ENCODE data around the gene CAVIN4. TPM values are rescaled to one million over a fixed set of nuclear protein-coding genes. Genes with fewer than 3 reads are reported as not detected.

Gene CAVIN4
- total and polyA plus RNA-seq, 2 donors (not counting 1 experiment from before 2014, with no cell fraction given): 0.07 to 0.17 TPM

DNA sequence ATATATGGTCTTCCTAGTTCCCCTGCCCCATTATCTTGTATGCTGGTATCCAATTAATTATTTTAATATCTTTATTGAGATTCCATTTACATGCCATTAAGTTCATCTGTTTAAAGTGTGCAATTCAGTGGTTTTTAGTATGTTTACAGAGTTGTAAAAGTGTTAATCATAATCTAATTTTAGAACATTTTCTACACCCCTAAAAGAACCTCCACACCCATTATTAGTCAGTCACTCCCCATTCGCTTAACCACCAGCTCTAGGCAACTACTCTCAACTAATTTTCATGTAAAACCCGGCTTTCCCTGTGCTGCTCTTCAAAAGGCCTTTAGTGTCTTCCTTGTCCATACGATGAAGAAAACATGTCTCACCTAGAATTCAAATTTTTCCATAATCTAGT, 20.8 kb upstream of the CAVIN4 start:
- CTCF ChIA-PET: interaction anchor here (0.6 kb wide), 1 partner anchor 1714 kb away, joined by 3 read pairs; no protein-coding TSS in a partner anchor
- Histone ChIP-seq H3K27me3 (replicated peaks in 1 of 4; ENCODE audit: control extremely low read depth in 1 of 4, control insufficient read depth in 3 of 4, insufficient read depth in 4 of 4, low read length in 3 of 4) (no peaks in the 10 kb centered on the region), H4K20me1 (ENCODE audit: control insufficient read depth, insufficient read depth, low read length, poor library complexity, severe bottlenecking) (no peaks in the 10 kb centered on the region), H3K9ac (ENCODE audit: low read length) (no peak overlapping the region), H3K4me2 (replicated peaks; ENCODE audit: low read depth, low read length, poor library complexity, severe bottlenecking) (no peak overlapping the region), H3K4me3 (ENCODE audit: control extremely low read depth in 1 of 5, extremely low read depth in 1 of 5, insufficient read depth in 1 of 5, low read depth in 2 of 5, low read length in 4 of 5) (no peak overlapping the region), H3K36me3 (replicated peaks in 1 of 2; ENCODE audit: control extremely low read depth in 1 of 2, control insufficient read depth in 1 of 2, extremely low read depth in 1 of 2, insufficient read depth in 2 of 2, low read length in 1 of 2) (no peaks in the 10 kb centered on the region), H3K9me3 (ENCODE audit: control extremely low read depth in 1 of 3, control insufficient read depth in 2 of 3, insufficient read depth in 1 of 3, low read length in 2 of 3) (no peaks in the 10 kb centered on the region), H2AFZ (ENCODE audit: insufficient read depth, low read depth, low read length, poor library complexity, severe bottlenecking) (no peak overlapping the region), H3K79me2 (ENCODE audit: control insufficient read depth, insufficient read depth, low read length) (no peaks in the 10 kb centered on the region), H3K4me1 (ENCODE audit: control insufficient read depth in 2 of 2, insufficient read depth in 2 of 2, low read length in 2 of 2) (no peaks in the 10 kb centered on the region), H3K27ac (ENCODE audit: low read length in 2 of 2) (no peak overlapping the region)
- Mint-ChIP-seq H3K4me1 (no peaks in the 10 kb centered on the region), H3K27ac (no peak overlapping the region), H3K9me3 (ENCODE audit: insufficient read depth) (no peaks in the 10 kb centered on the region), H3K4me3 (no peak overlapping the region), H3K27me3 (no peaks in the 10 kb centered on the region)
- intact Hi-C loops (cut with micrococcal nuclease): no loop called here
- WGBS (ENCODE audit: insufficient coverage): 95% methylated on average over 3 of the region's 3 CpGs
- TF ChIP-seq EZH2 (IDR thresholded peaks at IDR 0.05; ENCODE audit: borderline replicate concordance, insufficient read depth, low read depth, low read length, poor library complexity, severe bottlenecking): no peak
- TF ChIP-seq, protein P1, sequence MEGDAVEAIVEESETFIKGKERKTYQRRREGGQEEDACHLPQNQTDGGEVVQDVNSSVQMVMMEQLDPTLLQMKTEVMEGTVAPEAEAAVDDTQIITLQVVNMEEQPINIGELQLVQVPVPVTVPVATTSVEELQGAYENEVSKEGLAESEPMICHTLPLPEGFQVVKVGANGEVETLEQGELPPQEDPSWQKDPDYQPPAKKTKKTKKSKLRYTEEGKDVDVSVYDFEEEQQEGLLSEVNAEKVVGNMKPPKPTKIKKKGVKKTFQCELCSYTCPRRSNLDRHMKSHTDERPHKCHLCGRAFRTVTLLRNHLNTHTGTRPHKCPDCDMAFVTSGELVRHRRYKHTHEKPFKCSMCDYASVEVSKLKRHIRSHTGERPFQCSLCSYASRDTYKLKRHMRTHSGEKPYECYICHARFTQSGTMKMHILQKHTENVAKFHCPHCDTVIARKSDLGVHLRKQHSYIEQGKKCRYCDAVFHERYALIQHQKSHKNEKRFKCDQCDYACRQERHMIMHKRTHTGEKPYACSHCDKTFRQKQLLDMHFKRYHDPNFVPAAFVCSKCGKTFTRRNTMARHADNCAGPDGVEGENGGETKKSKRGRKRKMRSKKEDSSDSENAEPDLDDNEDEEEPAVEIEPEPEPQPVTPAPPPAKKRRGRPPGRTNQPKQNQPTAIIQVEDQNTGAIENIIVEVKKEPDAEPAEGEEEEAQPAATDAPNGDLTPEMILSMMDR (IDR thresholded peaks at IDR 0.05): no peak
- DNase-seq (no peak), ATAC-seq (ENCODE audit: low read depth) (no peak)
- POLR2A ChIA-PET: no interaction called here

DNA sequence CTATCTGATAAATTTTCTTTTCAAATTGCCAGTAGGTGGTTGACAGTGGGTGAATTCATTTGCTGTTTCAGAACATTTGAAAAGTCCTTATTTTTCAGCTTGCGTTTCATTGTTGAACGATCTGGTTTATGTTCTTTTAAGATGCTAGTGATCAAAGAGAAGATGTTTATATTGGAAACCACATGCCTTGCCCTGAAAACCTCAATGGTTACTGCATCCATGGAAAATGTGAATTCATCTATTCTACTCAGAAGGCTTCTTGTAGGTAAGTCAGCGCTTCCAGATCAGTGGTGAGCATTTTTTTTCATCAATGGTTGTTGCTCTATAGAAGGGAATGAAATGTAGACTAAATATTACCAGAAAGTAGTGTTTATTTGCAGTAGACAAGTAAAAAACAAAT, 16.6 kb upstream of the CAVIN4 start:
- POLR2A ChIA-PET: no interaction called here
- CTCF ChIA-PET: no interaction called here
- H3K27me3 Mint-ChIP-seq: no peaks in the 10 kb centered on the region
- Histone ChIP-seq H3K27ac (ENCODE audit: low read length in 2 of 2) (no peak overlapping the region), H3K36me3 (replicated peaks in 1 of 2; ENCODE audit: control extremely low read depth in 1 of 2, control insufficient read depth in 1 of 2, extremely low read depth in 1 of 2, insufficient read depth in 2 of 2, low read length in 1 of 2) (no peaks in the 10 kb centered on the region), H3K4me1 (ENCODE audit: control insufficient read depth in 2 of 2, insufficient read depth in 2 of 2, low read length in 2 of 2) (no peaks in the 10 kb centered on the region), H3K4me2 (replicated peaks; ENCODE audit: low read depth, low read length, poor library complexity, severe bottlenecking) (no peak overlapping the region), H3K9ac (ENCODE audit: low read length) (no peak overlapping the region), H2AFZ (ENCODE audit: insufficient read depth, low read depth, low read length, poor library complexity, severe bottlenecking) (no peak overlapping the region), H4K20me1 (ENCODE audit: control insufficient read depth, insufficient read depth, low read length, poor library complexity, severe bottlenecking) (no peaks in the 10 kb centered on the region), H3K4me3 (ENCODE audit: control extremely low read depth in 1 of 5, extremely low read depth in 1 of 5, insufficient read depth in 1 of 5, low read depth in 2 of 5, low read length in 4 of 5) (no peak overlapping the region), H3K27me3 (replicated peaks in 1 of 4; ENCODE audit: control extremely low read depth in 1 of 4, control insufficient read depth in 3 of 4, insufficient read depth in 4 of 4, low read length in 3 of 4) (no peaks in the 10 kb centered on the region), H3K9me3 (ENCODE audit: control extremely low read depth in 1 of 3, control insufficient read depth in 2 of 3, insufficient read depth in 1 of 3, low read length in 2 of 3) (no peaks in the 10 kb centered on the region), H3K79me2 (ENCODE audit: control insufficient read depth, insufficient read depth, low read length) (no peaks in the 10 kb centered on the region)
- no peak overlapping the region for H3K27ac Mint-ChIP-seq
- TF ChIP-seq, protein P1 (IDR thresholded peaks at IDR 0.05): no peak
- TF ChIP-seq EZH2 (IDR thresholded peaks at IDR 0.05; ENCODE audit: borderline replicate concordance, insufficient read depth, low read depth, low read length, poor library complexity, severe bottlenecking): no peak
- ATAC-seq (ENCODE audit: low read depth) (no peak), DNase-seq (no peak)
- no peak overlapping the region for H3K4me3 Mint-ChIP-seq
- H3K9me3 Mint-ChIP-seq (ENCODE audit: insufficient read depth): no peaks in the 10 kb centered on the region
- WGBS (ENCODE audit: insufficient coverage): no CpG with 5 or more reads among the region's 3 CpGs
- intact Hi-C loops (cut with micrococcal nuclease): no loop called here
- no peaks in the 10 kb centered on the region for H3K4me1 Mint-ChIP-seq
